Brain microvascular endothelial cell (primary cell): ENCODE data around the gene CCDC60.

Experiments used
- DNase-seq: peaks from one replicate; pipeline ENCODE4 v3.0.0-alpha.2; 2020
- H3K27ac ChIP-seq: fragments of 250-450 bp; sonication (Bioruptor Pico); 2 replicates; pipeline ENCODE4 v1.5.1; 2020; ENCODE audit warnings: mild to moderate bottlenecking, moderate library complexity
- H3K27me3 ChIP-seq: fragments of 250-450 bp; sonication (Bioruptor Pico); replicated peaks from 2 replicates; pipeline ENCODE4 v1.5.1; 2020; ENCODE audit warnings: mild to moderate bottlenecking
- H3K36me3 ChIP-seq: fragments of 250-450 bp; sonication (Bioruptor Pico); replicated peaks from 2 replicates; pipeline ENCODE4 v1.5.1; 2020; ENCODE audit warnings: mild to moderate bottlenecking
- H3K4me3 ChIP-seq: 2 replicates; pipeline ENCODE4 v1.5.1; 2011; ENCODE audit warnings: low read depth, mild to moderate bottlenecking, control low read depth, low read length, moderate library complexity
- in situ Hi-C: cut with HindIII; loops from 2 replicates; pipeline ENCODE4 v1.10.0; 2017; ENCODE audit warnings: low sequenced_read_pairs, low pct_ligation_motif_present
- TF ChIP-seq, protein P1 (sequence below): IDR thresholded peaks from 2 replicates; pipeline ENCODE4 v1.5.1; 2011; ENCODE audit warnings: low read depth, mild to moderate bottlenecking, moderate library complexity, low read length, control low read depth, inconsistent platforms; ENCODE audit errors: missing control alignments

CCDC60 gene

DNA sequence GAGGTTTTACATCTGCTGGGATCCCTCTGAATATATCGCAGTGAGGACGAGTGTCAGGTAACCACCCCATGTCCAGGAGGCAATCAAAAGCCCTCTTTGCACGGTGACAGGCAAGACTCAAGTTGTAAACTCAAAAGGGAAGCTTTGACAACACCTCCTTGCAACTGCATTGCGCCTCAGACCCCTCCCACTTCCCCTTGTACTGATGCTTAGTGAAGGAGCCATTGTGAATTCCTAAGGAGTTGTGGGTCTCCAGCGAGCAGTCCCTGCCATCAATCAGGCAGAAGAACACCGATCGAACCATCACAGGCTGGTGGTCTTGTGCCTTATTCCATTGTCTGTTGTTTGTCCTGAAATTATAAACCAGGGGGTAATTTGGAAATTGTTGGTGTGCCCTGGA, 112.6 kb downstream of the CCDC60 start:
- TF ChIP-seq, protein P1, sequence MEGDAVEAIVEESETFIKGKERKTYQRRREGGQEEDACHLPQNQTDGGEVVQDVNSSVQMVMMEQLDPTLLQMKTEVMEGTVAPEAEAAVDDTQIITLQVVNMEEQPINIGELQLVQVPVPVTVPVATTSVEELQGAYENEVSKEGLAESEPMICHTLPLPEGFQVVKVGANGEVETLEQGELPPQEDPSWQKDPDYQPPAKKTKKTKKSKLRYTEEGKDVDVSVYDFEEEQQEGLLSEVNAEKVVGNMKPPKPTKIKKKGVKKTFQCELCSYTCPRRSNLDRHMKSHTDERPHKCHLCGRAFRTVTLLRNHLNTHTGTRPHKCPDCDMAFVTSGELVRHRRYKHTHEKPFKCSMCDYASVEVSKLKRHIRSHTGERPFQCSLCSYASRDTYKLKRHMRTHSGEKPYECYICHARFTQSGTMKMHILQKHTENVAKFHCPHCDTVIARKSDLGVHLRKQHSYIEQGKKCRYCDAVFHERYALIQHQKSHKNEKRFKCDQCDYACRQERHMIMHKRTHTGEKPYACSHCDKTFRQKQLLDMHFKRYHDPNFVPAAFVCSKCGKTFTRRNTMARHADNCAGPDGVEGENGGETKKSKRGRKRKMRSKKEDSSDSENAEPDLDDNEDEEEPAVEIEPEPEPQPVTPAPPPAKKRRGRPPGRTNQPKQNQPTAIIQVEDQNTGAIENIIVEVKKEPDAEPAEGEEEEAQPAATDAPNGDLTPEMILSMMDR = no peak
- H3K36me3 ChIP-seq = no peaks in the 10 kb centered on the region
- in situ Hi-C loops = no loop called here
- H3K27ac ChIP-seq = no peak overlapping the region
- H3K4me3 ChIP-seq = no peak overlapping the region
- DNase-seq = no peak
- H3K27me3 ChIP-seq = no peaks in the 10 kb centered on the region

DNA sequence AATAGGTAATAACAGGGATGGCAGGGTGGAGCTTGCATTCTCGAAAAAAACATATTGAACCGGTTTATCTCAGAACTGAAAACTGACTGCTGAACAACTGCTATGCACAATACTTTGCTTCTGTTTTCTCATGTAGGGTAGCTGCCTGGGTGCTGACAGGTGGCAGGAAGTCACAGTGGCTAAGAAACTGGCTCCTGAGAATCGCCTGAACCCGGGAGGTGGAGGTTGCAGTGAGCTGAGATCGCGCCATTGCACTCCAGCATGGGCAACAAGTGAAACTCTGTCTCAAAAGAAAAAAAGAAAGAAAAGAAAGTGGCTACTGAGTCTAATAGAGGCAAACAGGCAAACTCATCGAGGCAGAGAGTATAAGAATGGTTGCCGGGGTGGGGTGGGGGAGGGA, 113.1 kb downstream of the CCDC60 start:
- Histone ChIP-seq H3K27ac (no peak overlapping the region), H3K4me3 (no peak overlapping the region), H3K27me3 (no peaks in the 10 kb centered on the region), H3K36me3 (no peaks in the 10 kb centered on the region)
- in situ Hi-C loops = no loop called here
- TF ChIP-seq, protein P1 = no peak
- DNase-seq = no peak

DNA sequence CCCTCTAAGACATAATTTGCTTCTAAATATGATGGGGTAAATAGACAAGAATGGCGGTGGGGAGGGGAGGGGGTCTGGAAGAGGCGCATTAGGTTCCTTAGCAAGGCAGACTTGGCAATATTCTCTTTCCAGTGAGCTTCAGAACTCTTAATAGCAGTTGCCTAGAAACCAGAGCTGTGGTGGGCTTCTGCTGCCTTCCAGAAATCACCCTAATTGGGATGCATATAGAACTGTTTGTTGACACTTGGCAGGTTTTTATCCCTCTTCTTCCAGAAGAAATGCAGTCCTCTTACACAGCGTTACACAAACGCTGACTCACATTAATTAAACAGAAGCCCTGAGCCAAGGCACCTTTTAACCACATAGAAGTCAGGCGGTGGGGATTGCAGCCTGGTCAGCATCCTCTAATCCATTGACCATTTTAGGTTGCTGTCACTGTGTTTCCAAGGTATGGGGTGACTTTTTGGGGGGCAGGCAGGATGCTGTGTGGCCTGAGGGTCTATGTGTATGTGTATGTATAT, 114.1 kb downstream of the CCDC60 start:
- Histone ChIP-seq H3K36me3 (no peaks in the 10 kb centered on the region), H3K27ac (no peak overlapping the region), H3K27me3 (no peaks in the 10 kb centered on the region), H3K4me3 (no peak overlapping the region)
- in situ Hi-C loops = no loop called here
- TF ChIP-seq, protein P1 = no peak
- DNase-seq = no peak

DNA sequence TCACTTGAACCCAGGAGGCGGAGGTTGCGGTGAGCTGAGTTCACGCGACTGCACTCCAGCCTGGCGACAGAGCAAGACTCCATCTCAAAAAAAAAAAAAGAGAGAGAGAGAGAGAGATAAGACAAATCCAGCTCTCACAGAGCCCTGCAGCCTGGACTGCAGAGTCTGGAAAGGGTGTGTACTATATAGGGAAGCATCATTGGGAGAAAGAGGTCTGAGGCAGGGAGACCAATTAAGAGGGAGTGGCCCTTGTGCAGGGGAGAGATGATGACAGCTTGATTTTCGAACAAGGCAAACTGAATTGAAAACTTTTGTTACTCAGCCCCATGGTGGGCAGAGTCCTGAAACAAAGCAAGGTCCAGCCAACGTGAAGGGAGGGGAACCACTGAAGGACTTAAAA, 116.2 kb downstream of the CCDC60 start:
- Histone ChIP-seq H3K27me3 (no peaks in the 10 kb centered on the region), H3K36me3 (no peaks in the 10 kb centered on the region), H3K27ac (no peak overlapping the region), H3K4me3 (no peak overlapping the region)
- in situ Hi-C loops = no loop called here
- no peak for DNase-seq
- TF ChIP-seq, protein P1 = no peak

DNA sequence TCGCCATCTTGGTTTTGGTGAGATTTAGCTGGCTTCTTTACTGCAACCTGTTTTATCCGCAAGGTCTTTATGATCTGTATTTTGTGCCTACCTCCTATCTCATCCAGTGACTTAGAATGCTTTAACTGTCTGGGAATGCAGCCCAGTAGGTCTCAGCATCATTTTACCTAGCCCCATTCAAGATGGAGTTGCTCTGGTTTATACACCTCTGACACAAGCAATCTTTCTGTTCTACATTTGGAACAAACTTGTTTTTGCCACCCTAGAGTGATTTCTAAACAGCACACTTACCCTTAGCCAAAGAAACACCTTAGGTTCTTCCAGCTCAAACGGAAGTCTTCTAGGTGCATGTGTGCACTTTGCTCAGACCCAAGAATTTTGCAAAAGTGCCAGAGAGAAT, 122.3 kb downstream of the CCDC60 start:
- in situ Hi-C loops = no loop called here
- H3K27ac ChIP-seq = no peak overlapping the region
- H3K36me3 ChIP-seq = no peaks in the 10 kb centered on the region
- TF ChIP-seq, protein P1 = no peak
- no peaks in the 10 kb centered on the region for H3K27me3 ChIP-seq
- DNase-seq = no peak
- no peak overlapping the region for H3K4me3 ChIP-seq

DNA sequence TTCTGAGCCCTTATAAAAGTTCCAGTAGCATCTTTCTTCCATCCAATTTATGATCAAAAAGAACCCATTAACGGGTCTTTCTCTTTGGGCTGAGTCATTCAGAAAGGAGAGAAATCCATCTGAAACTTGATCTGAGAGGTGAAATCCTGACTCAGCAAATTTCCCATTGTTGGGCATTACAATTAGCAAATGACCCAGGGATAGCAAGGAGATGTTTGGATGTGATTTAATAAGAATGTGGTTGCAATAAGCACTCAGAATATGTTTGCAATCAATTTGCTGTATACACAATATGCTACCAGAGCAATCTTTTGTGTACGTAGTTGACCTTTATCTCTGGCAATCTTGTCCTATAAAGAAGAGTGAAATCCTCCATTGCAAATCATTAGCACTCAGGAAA, 122.7 kb downstream of the CCDC60 start:
- in situ Hi-C loops = no loop called here
- no peaks in the 10 kb centered on the region for H3K36me3 ChIP-seq
- TF ChIP-seq, protein P1 = no peak
- DNase-seq = no peak
- no peaks in the 10 kb centered on the region for H3K27me3 ChIP-seq
- no peak overlapping the region for H3K27ac ChIP-seq
- H3K4me3 ChIP-seq = no peak overlapping the region
